Liver (tissue), 3 donors: ENCODE measurements around the gene LAYN.

ENCODE experiments used
- ATF3 ChIP-seq: IDR thresholded peaks from 2 replicates; pipeline ENCODE4 v1.6.1; 2016; ENCODE audit warnings: antibody characterized with exemption
- CTCF ChIP-seq: fragments of 150-350 bp; IDR thresholded peaks from 2 replicates; pipeline ENCODE4 v1.5.1; 2017; ENCODE audit warnings: improper control_type of control experiment, low read depth, low read length; ENCODE audit not compliant: missing input control
- EGR1 ChIP-seq, 2 donors: IDR thresholded peaks; 2 replicates each; pipeline ENCODE4 v1.6.1; 2016 to 2018; ENCODE audit warnings: antibody characterized with exemption in 2 of 2, low read depth in 2 of 2
- JUND ChIP-seq, 2 donors: IDR thresholded peaks; 2 replicates each; pipeline ENCODE4 v1.6.1; 2016; ENCODE audit warnings: antibody characterized with exemption in 2 of 2
- RAD21 ChIP-seq, 2 donors: IDR thresholded peaks; 2 replicates each; pipeline ENCODE4 v1.6.1; 2016; ENCODE audit warnings: antibody characterized with exemption in 2 of 2, mild to moderate bottlenecking in 2 of 2
- REST ChIP-seq: IDR thresholded peaks from 2 replicates; pipeline ENCODE4 v1.6.1; 2016; ENCODE audit warnings: antibody characterized with exemption, mild to moderate bottlenecking
- RXRA ChIP-seq, 2 donors: IDR thresholded peaks; 2 replicates each; pipeline ENCODE4 v1.6.1; 2017 to 2018; ENCODE audit warnings: antibody characterized with exemption in 2 of 2, mild to moderate bottlenecking in 1 of 2
- SP1 ChIP-seq: IDR thresholded peaks from 2 replicates; pipeline ENCODE4 v1.6.1; 2018; ENCODE audit warnings: antibody characterized with exemption, mild to moderate bottlenecking
- TAF1 ChIP-seq: conservative IDR thresholded peaks from 2 replicates; pipeline ENCODE4 v1.6.1; 2016; ENCODE audit warnings: antibody characterized with exemption, mild to moderate bottlenecking
- YY1 ChIP-seq: IDR thresholded peaks from 2 replicates; pipeline ENCODE4 v1.6.1; 2016; ENCODE audit warnings: antibody characterized with exemption, mild to moderate bottlenecking
- ZBTB33 ChIP-seq: IDR thresholded peaks from 2 replicates; pipeline ENCODE4 v1.6.1; 2016; ENCODE audit warnings: antibody characterized with exemption
- TF ChIP-seq, protein P1 (sequence below): IDR thresholded peaks from 2 replicates; pipeline ENCODE4 v1.6.1; 2016; ENCODE audit warnings: antibody characterized with exemption
- donor health status: healthy.
- donor health status: healthy.

GRCh38 chr11:111606986-111607385 is 66.5 kb downstream of the LAYN start:
- TF ChIP-seq CTCF (no peak), SP1 (no peak), EGR1 (IDR thresholded peaks at IDR 0.05; ENCODE audit: low read depth in 2 of 2) (no peak), RAD21 (IDR thresholded peaks at IDR 0.05) (no peak), REST (no peak), ZBTB33 (no peak), RXRA (IDR thresholded peaks at IDR 0.05) (no peak), JUND (IDR thresholded peaks at IDR 0.05) (no peak), YY1 (no peak), ATF3 (no peak), TAF1 (no peak)
- TF ChIP-seq, protein P1, sequence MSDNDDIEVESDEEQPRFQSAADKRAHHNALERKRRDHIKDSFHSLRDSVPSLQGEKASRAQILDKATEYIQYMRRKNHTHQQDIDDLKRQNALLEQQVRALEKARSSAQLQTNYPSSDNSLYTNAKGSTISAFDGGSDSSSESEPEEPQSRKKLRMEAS = no peak
